ENCODE results near the gene PRR33. TPM values are rescaled to one million over a fixed set of nuclear protein-coding genes. Genes with fewer than 3 reads are reported as not detected.

Gene PRR33
- total RNA-seq, 1 donor from 2014 or later, result not detected

GRCh38 chr11:1853376-1854131, 38.1 kb downstream of the PRR33 start:
- H3K27ac Mint-ChIP-seq, result no peak overlapping the region
- no peaks in the 10 kb centered on the region for H3K9me3 Mint-ChIP-seq
- TF ChIP-seq CTCF (IDR thresholded peaks at IDR 0.05; ENCODE audit: unreplicated experiment), result no peak
- H3K27me3 Mint-ChIP-seq (ENCODE audit: low read depth), result no peaks in the 10 kb centered on the region
- no peak for DNase-seq (ENCODE audit: low spot score in 2 of 2, unreplicated experiment in 2 of 2)
- H3K36me3 Mint-ChIP-seq, result no peaks in the 10 kb centered on the region
- no peak overlapping the region for H3K4me3 Mint-ChIP-seq
- no peaks in the 10 kb centered on the region for H3K4me1 Mint-ChIP-seq

- no peak within 1 kb of the TSS for H3K4me3 Mint-ChIP-seq
- no peaks in the 10 kb centered on the region for H3K27me3 Mint-ChIP-seq (ENCODE audit: low read depth)
- TF ChIP-seq CTCF (IDR thresholded peaks at IDR 0.05; ENCODE audit: unreplicated experiment), result no peak
- H3K9me3 Mint-ChIP-seq, result no peaks in the 10 kb centered on the region
- no peaks in the 10 kb centered on the region for H3K36me3 Mint-ChIP-seq
- no peak for DNase-seq (ENCODE audit: low spot score in 2 of 2, unreplicated experiment in 2 of 2)
- H3K4me1 Mint-ChIP-seq, result no peaks in the 10 kb centered on the region
- no peak within 1 kb of the TSS for H3K27ac Mint-ChIP-seq
These were observed 38.8 kb downstream of the PRR33 start, which contains the start of gene LSP1 for GRCh38 chr11:1852877-1853276. TSS of gene LSP1 (plus strand) at chr11:1853084. CDS start at chr11:1853145, 61 bp downstream.

GRCh38 chr11:1852271-1852876, 39.3 kb downstream of the PRR33 start:
- Mint-ChIP-seq H3K9me3 (no peaks in the 10 kb centered on the region), H3K4me3 (no peak overlapping the region), H3K27ac (no peak overlapping the region), H3K27me3 (ENCODE audit: low read depth) (peaks cover under 1% of the 10 kb centered on the region), H3K36me3 (no peaks in the 10 kb centered on the region), H3K4me1 (no peaks in the 10 kb centered on the region)
- no peak for TF ChIP-seq CTCF (IDR thresholded peaks at IDR 0.05; ENCODE audit: unreplicated experiment)
- no peak for DNase-seq (ENCODE audit: low spot score in 2 of 2, unreplicated experiment in 2 of 2)

GRCh38 chr11:1851468-1852180, 40.1 kb downstream of the PRR33 start:
- H3K36me3 Mint-ChIP-seq, result no peaks in the 10 kb centered on the region
- H3K27ac Mint-ChIP-seq, result no peak overlapping the region
- no peak for DNase-seq (ENCODE audit: low spot score in 2 of 2, unreplicated experiment in 2 of 2)
- no peaks in the 10 kb centered on the region for H3K4me1 Mint-ChIP-seq
- TF ChIP-seq CTCF (IDR thresholded peaks at IDR 0.05; ENCODE audit: unreplicated experiment), result no peak
- H3K27me3 Mint-ChIP-seq (ENCODE audit: low read depth), result peaks cover 1% of the 10 kb centered on the region
- H3K9me3 Mint-ChIP-seq, result no peaks in the 10 kb centered on the region
- H3K4me3 Mint-ChIP-seq, result no peak overlapping the region

- H3K4me3 Mint-ChIP-seq, result no peak overlapping the region
- no peaks in the 10 kb centered on the region for H3K9me3 Mint-ChIP-seq
- H3K4me1 Mint-ChIP-seq, result peaks cover 12% of the 10 kb centered on the region
- H3K27ac Mint-ChIP-seq, result no peak overlapping the region
- no peak for DNase-seq (ENCODE audit: low spot score in 2 of 2, unreplicated experiment in 2 of 2)
- H3K27me3 Mint-ChIP-seq (ENCODE audit: low read depth), result peaks cover 1% of the 10 kb centered on the region
- no peaks in the 10 kb centered on the region for H3K36me3 Mint-ChIP-seq
- no peak for TF ChIP-seq CTCF (IDR thresholded peaks at IDR 0.05; ENCODE audit: unreplicated experiment)
These were observed 42.9 kb downstream of the PRR33 start for GRCh38 chr11:1848640-1849430.

Measured in mesothelial cell of epicardium (in vitro differentiated cells).